Measurements from ENCODE around the gene EOGT.

EOGT gene

GRCh38 chr3:69013253-69014021, at the start of gene EOGT:
EOGT (minus strand) TSS chr3:69013684; CDS start chr3:69009846, 3,838 bp downstream.
- peak; percentile 31 to 87 (median 84) for DNase-seq

DNA sequence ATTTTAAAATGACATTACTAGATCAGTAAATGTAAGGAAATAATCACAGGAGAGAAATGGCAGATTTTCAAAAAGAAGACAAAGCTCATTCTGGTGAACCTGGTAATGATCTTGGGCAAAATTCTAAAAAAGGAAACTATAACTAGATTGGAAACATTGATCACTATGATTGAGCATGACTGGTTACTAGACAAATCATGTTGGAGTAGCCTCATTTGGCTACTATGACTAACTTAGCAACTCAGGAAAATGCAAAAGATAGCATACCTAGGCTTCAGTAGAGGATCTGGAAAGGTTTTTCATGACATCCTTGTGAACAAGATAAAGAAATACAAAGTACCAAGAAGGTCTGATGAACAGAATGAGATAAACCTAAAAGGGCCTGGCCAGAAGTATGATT, 46.2 kb upstream of the EOGT start:
- no peak for DNase-seq

DNA sequence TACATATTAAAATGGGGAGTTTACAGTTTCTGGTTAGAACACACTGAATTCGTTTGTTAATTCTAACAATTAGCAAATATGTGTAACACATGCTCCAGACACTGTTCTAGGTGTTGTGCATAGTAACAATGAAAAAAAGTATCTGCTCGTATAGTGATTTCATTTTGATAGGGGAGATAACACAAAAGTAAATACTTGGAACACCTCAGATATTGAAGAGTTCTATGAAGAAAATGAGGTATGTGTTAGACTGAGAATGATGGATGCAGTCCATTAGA, 45.4 kb upstream of the EOGT start:
- DNase-seq, result no peak

DNA sequence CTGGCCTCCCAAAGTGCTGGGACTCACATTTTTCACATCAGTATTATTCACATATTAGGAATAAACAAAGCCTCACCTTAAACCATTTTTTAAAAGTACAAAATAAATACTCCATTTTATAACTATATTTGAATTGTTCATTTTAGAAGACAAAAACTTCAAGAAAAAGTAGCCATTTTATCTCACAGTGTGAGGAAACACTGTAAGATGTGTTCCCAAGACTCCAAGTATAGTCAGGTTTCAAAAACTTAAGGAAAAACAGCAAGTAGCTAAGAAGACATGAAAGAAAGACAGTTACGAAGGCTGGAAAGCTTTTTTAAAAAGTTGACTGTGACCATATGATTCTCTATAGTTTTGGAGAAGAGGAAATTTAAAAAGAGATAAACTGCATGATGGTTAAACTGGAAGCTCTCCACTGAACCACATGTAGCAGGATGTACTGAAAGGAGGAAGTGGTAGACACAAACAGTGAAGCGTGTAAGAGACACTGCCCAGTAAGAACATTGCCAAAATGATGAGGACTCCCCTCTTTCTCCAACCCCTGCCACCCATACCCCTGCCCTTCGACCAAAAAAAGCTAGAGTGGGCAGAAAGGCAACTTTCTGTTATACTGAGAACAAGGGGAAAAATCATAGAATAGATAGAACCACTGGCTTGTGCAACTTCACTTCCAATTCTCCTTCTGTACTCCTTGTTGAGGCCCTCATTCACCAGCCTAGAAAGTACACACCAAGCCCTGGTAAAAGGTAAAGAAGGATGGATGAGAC, 44.9 kb upstream of the EOGT start:
- no peak for DNase-seq

GRCh38 chr3:69052472-69052898, 39.0 kb upstream of the EOGT start:
- no peak for DNase-seq

DNA sequence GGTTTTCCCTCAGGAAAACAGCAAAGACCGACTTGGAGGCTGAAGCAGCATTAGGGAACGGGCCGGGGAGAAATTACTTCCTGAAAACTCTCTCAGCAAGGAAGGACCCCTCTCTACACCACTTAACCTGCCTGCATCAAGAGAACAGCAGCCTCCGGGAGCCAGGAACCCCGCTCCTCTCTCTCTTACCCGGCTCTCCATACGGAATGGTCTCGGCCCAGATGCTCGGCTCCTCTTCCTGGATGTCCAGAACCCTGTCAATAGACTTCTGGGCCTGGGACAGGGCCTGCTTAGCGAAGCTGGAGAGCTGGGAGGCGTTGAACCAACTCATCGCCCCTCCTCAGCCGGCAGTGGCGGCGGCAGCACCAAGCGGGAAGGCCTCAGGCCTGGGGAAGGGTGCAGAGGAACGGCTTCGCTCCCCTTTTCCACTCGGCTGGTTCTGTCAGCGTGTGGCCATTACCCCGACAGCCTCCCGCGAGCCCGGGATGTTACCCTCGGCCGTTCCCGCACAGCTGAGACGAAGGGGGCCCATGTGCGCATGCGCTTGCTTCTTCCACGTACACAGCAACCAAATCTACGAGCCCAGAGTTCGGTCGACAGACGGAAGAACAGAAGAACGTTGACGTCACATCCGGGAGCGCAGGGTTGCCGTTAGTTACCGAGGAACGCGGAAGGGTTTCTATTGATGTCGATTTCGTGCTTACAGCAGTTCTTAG, 38.4 kb upstream of the EOGT start, which contains the start of gene TMF1:
TMF1 (minus strand) TSS at position 578 of the 716 bp plus-strand sequence; CDS start at position 331, 247 bp downstream.
- DNase-seq, result no peak

DNA sequence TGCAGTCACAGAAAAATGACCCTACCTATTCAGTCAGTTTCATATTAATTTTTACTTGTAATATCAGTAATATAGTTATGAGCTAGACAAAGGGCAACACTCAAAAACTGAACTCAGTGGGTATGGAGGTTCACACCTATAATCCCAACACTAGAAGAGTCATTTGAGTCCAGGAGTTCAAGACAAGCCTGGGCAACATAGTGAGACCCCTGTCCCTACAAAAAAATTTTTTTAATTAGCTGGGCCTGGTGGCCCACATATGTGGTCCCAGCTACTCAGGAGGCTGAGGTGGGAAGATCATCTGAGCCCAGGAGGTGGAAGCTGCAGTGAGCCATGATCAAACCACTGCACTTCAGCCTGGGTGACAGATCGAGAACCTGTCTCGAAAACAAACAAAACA, 35.5 kb upstream of the EOGT start:
- DNase-seq, result no peak

GRCh38 chr3:69044608-69045007, 31.1 kb upstream of the EOGT start:
- DNase-seq, result no peak

GRCh38 chr3:69033470-69033869, 20.0 kb upstream of the EOGT start:
- no peak for DNase-seq

DNA sequence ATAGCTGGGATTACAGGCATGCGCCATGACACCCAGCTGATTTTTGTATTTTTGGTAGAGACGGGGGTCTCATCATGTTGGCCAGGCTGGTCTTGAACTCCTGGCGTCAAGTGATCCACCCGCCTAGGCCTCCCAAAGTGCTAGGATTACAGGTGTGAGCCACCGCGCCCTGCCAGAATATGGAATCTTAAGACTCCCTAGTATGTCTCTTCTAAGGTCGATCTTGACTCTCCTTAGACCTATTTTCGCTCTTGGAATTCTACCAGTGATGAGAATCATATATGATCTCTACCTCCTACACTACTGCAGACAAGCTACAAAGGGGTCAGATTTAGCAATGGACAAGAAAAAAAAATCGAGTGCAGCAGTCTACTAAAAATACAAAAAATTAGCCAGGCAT, 19.3 kb upstream of the EOGT start:
- no peak for DNase-seq

- no peak for DNase-seq
Measured at GRCh38 chr3:69032142-69032541, 18.7 kb upstream of the EOGT start.

DNA sequence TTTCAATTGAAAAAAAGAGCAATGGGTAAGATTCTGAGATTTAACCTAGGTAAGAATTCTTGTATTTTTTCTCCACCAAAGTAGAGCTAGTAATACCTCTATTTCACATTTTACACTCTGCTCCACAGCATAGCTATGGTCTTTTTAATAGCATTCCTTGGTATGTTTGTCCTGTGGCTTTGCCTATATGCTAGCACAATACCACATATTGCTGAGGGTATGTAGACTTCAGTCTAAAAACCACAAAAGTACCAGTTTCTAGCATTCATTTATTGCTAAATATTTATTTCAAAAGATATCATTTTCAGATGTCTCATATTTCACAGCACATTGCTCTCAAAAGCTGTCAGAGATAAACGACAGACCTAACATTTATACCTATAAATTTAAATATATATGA, 18.2 kb upstream of the EOGT start:
- DNase-seq, result no peak

- DNase-seq, result no peak
Measured at GRCh38 chr3:69020857-69021256, 7.4 kb upstream of the EOGT start.

DNA sequence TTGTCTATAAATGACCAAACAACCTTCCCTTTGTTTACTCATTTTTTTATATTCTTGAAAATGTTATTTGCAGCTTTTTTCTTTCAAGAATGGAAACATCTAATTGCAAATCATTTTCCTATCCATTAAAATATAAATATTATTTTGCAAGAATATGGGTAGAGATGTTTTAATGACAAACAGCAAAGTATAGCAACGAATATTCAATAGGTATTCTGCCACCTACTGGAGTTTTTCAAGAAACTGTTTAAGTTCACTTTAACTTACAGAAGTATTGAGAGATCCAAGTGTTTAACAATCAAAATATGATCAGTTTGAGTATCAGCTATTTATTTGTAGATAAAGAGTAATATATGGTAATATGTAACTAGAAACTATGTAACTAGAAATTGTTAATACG, 6.9 kb upstream of the EOGT start:
- DNase-seq, result no peak

- DNase-seq, result no peak
Measured at GRCh38 chr3:69016901-69017300, 3.4 kb upstream of the EOGT start.

- DNase-seq, result no peak
Measured at GRCh38 chr3:69016102-69016501, 2.6 kb upstream of the EOGT start.

- no peak for DNase-seq
Measured at GRCh38 chr3:69014022-69014580, 617 bp upstream of the EOGT start.

DNA sequence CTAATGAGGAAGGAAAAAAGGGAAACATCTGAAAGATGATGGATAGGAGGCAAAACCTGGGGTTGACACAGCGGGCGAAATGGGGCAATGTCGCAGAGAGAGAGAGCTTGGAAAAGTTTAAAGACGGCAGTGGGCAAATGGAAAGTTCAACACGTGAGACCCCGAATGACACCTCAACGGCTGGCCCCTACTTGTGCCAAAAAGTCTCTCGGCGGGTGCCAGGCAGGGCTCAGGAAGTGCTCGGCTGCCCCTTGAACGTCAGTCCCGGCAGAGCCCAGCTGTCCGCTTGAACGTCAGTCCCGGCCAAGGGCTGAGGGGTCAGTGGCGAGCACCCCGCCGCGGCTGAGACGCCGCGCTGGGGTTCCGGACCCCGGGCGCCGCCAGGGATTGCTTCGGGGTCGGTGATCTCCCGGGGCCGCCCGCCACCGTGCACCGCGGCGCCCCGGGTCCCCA, 658 bp downstream of the EOGT start:
- peak in 1 of 3 experiments; percentile 53 for DNase-seq

- peak in 1 of 3 experiments; percentile 5 for DNase-seq
Measured at GRCh38 chr3:69012100-69012799, 1.2 kb downstream of the EOGT start.

GRCh38 chr3:69011096-69011730, 2.3 kb downstream of the EOGT start:
- no peak for DNase-seq

DNA sequence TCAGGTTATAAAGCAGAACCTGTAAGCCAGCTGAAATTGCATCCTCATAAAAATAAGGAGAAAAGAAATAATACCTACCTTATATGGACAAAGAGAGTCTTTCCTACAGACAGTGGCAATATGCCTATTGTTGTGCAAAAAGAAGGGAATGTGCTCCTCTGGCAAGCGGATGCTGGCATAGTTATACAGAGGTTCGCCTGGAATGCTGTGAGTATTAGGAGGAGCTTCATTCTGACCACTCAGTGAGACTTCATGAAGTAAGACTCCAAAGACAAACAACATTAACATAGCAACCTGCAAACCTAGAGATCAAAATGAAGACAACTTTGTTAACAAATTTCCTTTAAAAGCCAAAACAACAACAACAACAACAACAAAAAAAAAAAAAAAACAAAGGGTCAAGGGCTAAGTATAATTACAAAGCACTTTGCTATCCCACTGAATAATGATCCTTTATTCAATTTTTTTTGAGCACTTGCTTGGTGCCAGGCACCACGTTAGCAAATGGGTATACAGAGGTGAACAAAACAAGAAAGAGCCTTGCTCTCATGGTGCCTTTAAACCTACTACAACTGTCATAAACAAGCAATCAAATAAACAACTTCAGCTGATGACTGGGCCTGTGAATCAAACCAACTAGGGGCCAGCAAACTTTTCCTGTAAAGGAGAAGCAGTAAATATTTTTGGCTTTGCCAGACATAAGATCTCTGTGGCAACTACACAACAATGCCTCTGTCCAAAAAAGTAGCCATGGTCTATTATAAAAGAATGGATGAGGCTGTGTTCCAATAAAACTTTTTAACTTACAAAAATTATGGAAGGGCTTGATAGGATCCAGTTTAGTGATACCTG, 3.7 kb downstream of the EOGT start:
- no peak for DNase-seq
